Coronary artery (tissue), 2 donors: ENCODE results near the gene GLRA2.

Experiments
- DNase-seq: peaks from one replicate; pipeline ENCODE4 v3.0.0-alpha.2; 2017; ENCODE audit warnings: low spot score
- H3K27ac ChIP-seq, 2 donors: fragments of 200-600 bp; sonication (generic); one replicate each; pipeline ENCODE4 v1.5.1; 2016 to 2019
- H3K4me3 ChIP-seq: fragments of 200-600 bp; sonication (generic); 2 replicates; pipeline ENCODE4 v1.5.1; 2016; ENCODE audit warnings: mild to moderate bottlenecking, moderate library complexity
- CTCF ChIP-seq: fragments of 200-600 bp; sonication (generic); IDR thresholded peaks from one replicate; pipeline ENCODE4 v1.5.1; 2019; ENCODE audit warnings: antibody characterized with exemption

The GLRA2 gene

GRCh38 chrX:14505648-14506047 is 23.7 kb upstream of the GLRA2 start:
- no peak for TF ChIP-seq CTCF
- H3K27ac ChIP-seq, result no peak overlapping the region
- DNase-seq, result no peak
- H3K4me3 ChIP-seq, result no peak overlapping the region

- no peak for TF ChIP-seq CTCF
- H3K27ac ChIP-seq, result no peak overlapping the region
- no peak overlapping the region for H3K4me3 ChIP-seq
- DNase-seq, result no peak
These were observed 22.5 kb upstream of the GLRA2 start for GRCh38 chrX:14506866-14507265.

GRCh38 chrX:14508025-14508690 is 21.2 kb upstream of the GLRA2 start:
- no peak overlapping the region for H3K4me3 ChIP-seq
- TF ChIP-seq CTCF, result no peak
- no peak overlapping the region for H3K27ac ChIP-seq
- DNase-seq, result no peak

- no peak overlapping the region for H3K4me3 ChIP-seq
- DNase-seq, result no peak
- TF ChIP-seq CTCF, result no peak
- no peak overlapping the region for H3K27ac ChIP-seq
These were observed 19.8 kb upstream of the GLRA2 start for GRCh38 chrX:14509325-14510057.

GRCh38 chrX:14528629-14529289 is 577 bp upstream of the GLRA2 start:
- Histone ChIP-seq H3K4me3 (no peak overlapping the region), H3K27ac (no peak overlapping the region)
- TF ChIP-seq CTCF, result no peak
- DNase-seq, result no peak

GRCh38 chrX:14533867-14534266 is 4.5 kb downstream of the GLRA2 start:
- TF ChIP-seq CTCF, result no peak
- no peak for DNase-seq
- H3K27ac ChIP-seq, result no peak overlapping the region
- no peak overlapping the region for H3K4me3 ChIP-seq

- no peak overlapping the region for H3K4me3 ChIP-seq
- no peak overlapping the region for H3K27ac ChIP-seq
- no peak for DNase-seq
- TF ChIP-seq CTCF, result no peak
These were observed 16.9 kb downstream of the GLRA2 start for GRCh38 chrX:14546190-14546589.
